Caco-2 (cell line): Measurements from ENCODE around the gene PROSER2. TPM values are rescaled to one million over a fixed set of nuclear protein-coding genes. Genes with fewer than 3 reads are reported as not detected.

Source experiments
- BruUV-seq: library from RNA; stranded (reverse); fragments of 400-500 nt; replicated peaks from 2 replicates; lab custom pipeline; 2021; lab: Mats Ljungman, UMichigan
- CTCF ChIA-PET: fragments of 300-600 bp; sonication (Branson Sonifier 250); formaldehyde crosslinking; loops from one replicate; lab custom pipeline; 2022; ENCODE audit warnings: antibody characterized with exemption; lab: Charles Lee
- POLR2A ChIA-PET: fragments of 300-600 bp; sonication (Branson Sonifier 250); formaldehyde crosslinking; loops from one replicate; lab custom pipeline; 2022; ENCODE audit warnings: antibody characterized with exemption; lab: Charles Lee
- DNase-seq, 2 experiments: peaks; one replicate each; pipeline versions ENCODE4 v3.0.0 to v3.0.0-alpha.2; 2020 to 2022
- H3K27me3 ChIP-seq: replicated peaks from 2 replicates; pipeline ENCODE4 v1.6.0; 2011; ENCODE audit warnings: low read length; ENCODE audit not compliant: control insufficient read depth, insufficient read depth
- H3K36me3 ChIP-seq: 2 replicates; pipeline ENCODE4 v1.5.1; 2011; ENCODE audit warnings: low read length; ENCODE audit not compliant: control insufficient read depth, insufficient read depth
- H3K4me1 ChIP-seq: fragments of 250-450 bp; sonication (Bioruptor Pico); 2 replicates; pipeline ENCODE4 v1.5.1; 2020; ENCODE audit warnings: mild to moderate bottlenecking
- H3K4me3 ChIP-seq: 2 replicates; pipeline ENCODE4 v1.5.1; 2011; ENCODE audit warnings: low read depth, mild to moderate bottlenecking, control low read depth, low read length
- H3K9me3 ChIP-seq: fragments of 250-450 bp; sonication (Bioruptor Pico); 2 replicates; pipeline ENCODE4 v1.5.1; 2020; ENCODE audit warnings: mild to moderate bottlenecking, moderate library complexity
- H3K27ac Mint-ChIP-seq: one replicate; pipeline ENCODE4 v1.8.0; 2022; ENCODE audit warnings: mixed read lengths; ENCODE audit not compliant: unreplicated experiment
- H3K27me3 Mint-ChIP-seq: one replicate; pipeline ENCODE4 v1.8.0; 2022; ENCODE audit warnings: mixed read lengths; ENCODE audit not compliant: insufficient read depth, unreplicated experiment
- H3K36me3 Mint-ChIP-seq: one replicate; pipeline ENCODE4 v1.8.0; 2022; ENCODE audit warnings: mild to moderate bottlenecking, mixed read lengths; ENCODE audit not compliant: insufficient read depth, unreplicated experiment
- H3K4me1 Mint-ChIP-seq: one replicate; pipeline ENCODE4 v1.8.0; 2022; ENCODE audit warnings: low read depth, mixed read lengths; ENCODE audit not compliant: unreplicated experiment
- H3K4me3 Mint-ChIP-seq: one replicate; pipeline ENCODE4 v1.8.0; 2022; ENCODE audit warnings: mild to moderate bottlenecking, moderate library complexity, mixed read lengths; ENCODE audit not compliant: unreplicated experiment
- H3K9me3 Mint-ChIP-seq: one replicate; pipeline ENCODE4 v1.8.0; 2022; ENCODE audit warnings: mixed read lengths; ENCODE audit not compliant: unreplicated experiment
- intact Hi-C: fragments of 100-400 bp; cut with micrococcal nuclease; formaldehyde crosslinking; loops from one replicate; pipeline ENCODE4 v1.10.0; 2022; ENCODE audit not compliant: unreplicated experiment
- total RNA-seq: library from RNA; stranded (reverse); gene quantifications from 2 replicates; pipeline ENCODE4 v1.2.3, GENCODE V29; 2022
- TF ChIP-seq, protein P1 (sequence below), 2 experiments: fragments of 200-600 bp in 1 of 2; IDR thresholded peaks; 1 replicate in 1 of 2; 2 replicates in 1 of 2; pipeline versions ENCODE4 v1.5.1 to v1.8.0; 2011 to 2022; ENCODE audit warnings: antibody characterized with exemption in 1 of 2, control low read depth in 1 of 2, inconsistent platforms in 1 of 2, low read depth in 1 of 2, low read length in 1 of 2, mild to moderate bottlenecking in 1 of 2, moderate library complexity in 1 of 2; ENCODE audit not compliant: insufficient read depth in 1 of 2, severe bottlenecking in 1 of 2, unreplicated experiment in 1 of 2

Gene PROSER2
- total RNA-seq, 1 experiment from 2014 or later: 134 TPM

GRCh38 chr10:11864727-11865126 is 41.6 kb downstream of the PROSER2 start:
- H3K27me3 ChIP-seq: no peaks in the 10 kb centered on the region
- Mint-ChIP-seq H3K4me1 (peaks cover 42% of the 10 kb centered on the region), H3K27me3 (no peaks in the 10 kb centered on the region), H3K36me3 (peaks cover 99% of the 10 kb centered on the region), H3K9me3 (no peaks in the 10 kb centered on the region), H3K4me3 (no peak overlapping the region), H3K27ac (no peak overlapping the region)
- no peaks in the 10 kb centered on the region for H3K9me3 ChIP-seq
- ChIA-PET POLR2A (no interaction called here), CTCF (no interaction called here)
- no peak overlapping the region for H3K4me3 ChIP-seq
- H3K36me3 ChIP-seq: peaks cover 7% of the 10 kb centered on the region
- peaks cover 4% of the 10 kb centered on the region for H3K4me1 ChIP-seq
- BruUV-seq: no TSS peak
- TF ChIP-seq, protein P1, sequence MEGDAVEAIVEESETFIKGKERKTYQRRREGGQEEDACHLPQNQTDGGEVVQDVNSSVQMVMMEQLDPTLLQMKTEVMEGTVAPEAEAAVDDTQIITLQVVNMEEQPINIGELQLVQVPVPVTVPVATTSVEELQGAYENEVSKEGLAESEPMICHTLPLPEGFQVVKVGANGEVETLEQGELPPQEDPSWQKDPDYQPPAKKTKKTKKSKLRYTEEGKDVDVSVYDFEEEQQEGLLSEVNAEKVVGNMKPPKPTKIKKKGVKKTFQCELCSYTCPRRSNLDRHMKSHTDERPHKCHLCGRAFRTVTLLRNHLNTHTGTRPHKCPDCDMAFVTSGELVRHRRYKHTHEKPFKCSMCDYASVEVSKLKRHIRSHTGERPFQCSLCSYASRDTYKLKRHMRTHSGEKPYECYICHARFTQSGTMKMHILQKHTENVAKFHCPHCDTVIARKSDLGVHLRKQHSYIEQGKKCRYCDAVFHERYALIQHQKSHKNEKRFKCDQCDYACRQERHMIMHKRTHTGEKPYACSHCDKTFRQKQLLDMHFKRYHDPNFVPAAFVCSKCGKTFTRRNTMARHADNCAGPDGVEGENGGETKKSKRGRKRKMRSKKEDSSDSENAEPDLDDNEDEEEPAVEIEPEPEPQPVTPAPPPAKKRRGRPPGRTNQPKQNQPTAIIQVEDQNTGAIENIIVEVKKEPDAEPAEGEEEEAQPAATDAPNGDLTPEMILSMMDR (IDR thresholded peaks at IDR 0.05; ENCODE audit: insufficient read depth in 1 of 2, low read depth in 1 of 2, low read length in 1 of 2, severe bottlenecking in 1 of 2, unreplicated experiment in 1 of 2): no peak
- intact Hi-C loops: no loop called here
- no peak for DNase-seq

- BruUV-seq: no TSS peak
- intact Hi-C loops: no loop called here
- H3K9me3 Mint-ChIP-seq: no peaks in the 10 kb centered on the region
- no peaks in the 10 kb centered on the region for H3K9me3 ChIP-seq
- no peak overlapping the region for H3K4me3 Mint-ChIP-seq
- H3K27ac Mint-ChIP-seq: peak overlapping the region; percentile 79
- H3K4me3 ChIP-seq: no peak overlapping the region
- DNase-seq: no peak
- ChIA-PET CTCF (no interaction called here), POLR2A (no interaction called here)
- TF ChIP-seq, protein P1 (IDR thresholded peaks at IDR 0.05; ENCODE audit: insufficient read depth in 1 of 2, low read depth in 1 of 2, low read length in 1 of 2, severe bottlenecking in 1 of 2, unreplicated experiment in 1 of 2): no peak
- H3K36me3 ChIP-seq: peaks cover 7% of the 10 kb centered on the region
- no peaks in the 10 kb centered on the region for H3K27me3 Mint-ChIP-seq
- H3K27me3 ChIP-seq: no peaks in the 10 kb centered on the region
- peaks cover 4% of the 10 kb centered on the region for H3K4me1 ChIP-seq
- peaks cover 95% of the 10 kb centered on the region for H3K36me3 Mint-ChIP-seq
- peaks cover 41% of the 10 kb centered on the region for H3K4me1 Mint-ChIP-seq
Measured at GRCh38 chr10:11865561-11865960, 42.4 kb downstream of the PROSER2 start.

- DNase-seq: no peak
- no peaks in the 10 kb centered on the region for H3K27me3 ChIP-seq
- peaks cover 7% of the 10 kb centered on the region for H3K4me1 ChIP-seq
- no peaks in the 10 kb centered on the region for H3K9me3 ChIP-seq
- Mint-ChIP-seq H3K27me3 (no peaks in the 10 kb centered on the region), H3K36me3 (peaks cover 95% of the 10 kb centered on the region), H3K4me3 (no peak overlapping the region), H3K4me1 (peaks cover 44% of the 10 kb centered on the region), H3K9me3 (no peaks in the 10 kb centered on the region), H3K27ac (peak overlapping the region; percentile 79)
- TF ChIP-seq, protein P1 (IDR thresholded peaks at IDR 0.05; ENCODE audit: insufficient read depth in 1 of 2, low read depth in 1 of 2, low read length in 1 of 2, severe bottlenecking in 1 of 2, unreplicated experiment in 1 of 2): no peak
- no peak overlapping the region for H3K4me3 ChIP-seq
- POLR2A ChIA-PET: no interaction called here
- no TSS peak for BruUV-seq
- CTCF ChIA-PET: no interaction called here
- H3K36me3 ChIP-seq: peaks cover 7% of the 10 kb centered on the region
- intact Hi-C loops: no loop called here
Measured at GRCh38 chr10:11866199-11866925, 43.2 kb downstream of the PROSER2 start.
